Stimulated activated CD8-positive, alpha-beta memory T cell treated with anti-CD3 and anti-CD28 coated beads, Interleukin-7, amount 100 ng/mL, for 48 hours (primary cell): ENCODE measurements around the gene TMEM107.

Source experiments
- DNase-seq, 2 donors: peaks; one replicate each; pipeline ENCODE4 v3.0.0-alpha.2; 2020; ENCODE audit warnings: low read depth in 1 of 2; ENCODE audit errors: extremely low read depth in 1 of 2

TMEM107 gene

GRCh38 chr17:8162997-8163977 is 12.9 kb downstream of the TMEM107 start:
- no peak for DNase-seq

GRCh38 chr17:8162233-8162996 is 13.8 kb downstream of the TMEM107 start, which contains the start of gene VAMP2:
TSS of gene VAMP2 (minus strand) at chr17:8162948. CDS start at chr17:8162879, 69 bp downstream.
- DNase-seq: peak; percentile 61 to 64

GRCh38 chr17:8161289-8162232 is 14.6 kb downstream of the TMEM107 start:
- no peak for DNase-seq

- no peak for DNase-seq
Measured at GRCh38 chr17:8160741-8161221, 15.4 kb downstream of the TMEM107 start.

- DNase-seq: no peak
Measured at GRCh38 chr17:8160224-8160577, 16.0 kb downstream of the TMEM107 start.

GRCh38 chr17:8159459-8160223 is 16.5 kb downstream of the TMEM107 start:
- no peak for DNase-seq

- DNase-seq: no peak
Measured at GRCh38 chr17:8159032-8159400, 17.2 kb downstream of the TMEM107 start.

GRCh38 chr17:8158267-8159031 is 17.7 kb downstream of the TMEM107 start:
- DNase-seq: peak; percentile 67 to 82

- peak; percentile 100 for DNase-seq
Measured at GRCh38 chr17:8156246-8156992, 19.8 kb downstream of the TMEM107 start.

- DNase-seq: no peak
Measured at GRCh38 chr17:8155996-8156245, 20.3 kb downstream of the TMEM107 start.

GRCh38 chr17:8155231-8155995 is 20.8 kb downstream of the TMEM107 start:
- DNase-seq: no peak

- no peak for DNase-seq
Measured at GRCh38 chr17:8154608-8155155, 21.5 kb downstream of the TMEM107 start.

GRCh38 chr17:8153957-8154607 is 22.1 kb downstream of the TMEM107 start:
- peak; percentile 69 to 83 for DNase-seq

- peak in 1 of 2 donors; percentile 63 for DNase-seq
Measured at GRCh38 chr17:8153525-8153956, 22.6 kb downstream of the TMEM107 start.

- DNase-seq: no peak
Measured at GRCh38 chr17:8153031-8153451, 23.1 kb downstream of the TMEM107 start.

GRCh38 chr17:8152112-8152775 is 23.9 kb downstream of the TMEM107 start, which contains the start of gene PER1:
TSS of gene PER1 (minus strand) at chr17:8152404. CDS start at chr17:8150706, 1,698 bp downstream.
- DNase-seq: peak; percentile 84 to 93
